Esophagus muscularis mucosa (tissue), 4 donors: ENCODE data around the gene FANCI. TPM values are rescaled to one million over a fixed set of nuclear protein-coding genes. Genes with fewer than 3 reads are reported as not detected.

Experiments used
- DNase-seq: peaks from one replicate; pipeline ENCODE4 v3.0.0-alpha.2; 2017; ENCODE audit errors: extremely low spot score
- H3K27ac ChIP-seq, 4 donors: fragments of 200-600 bp; sonication (generic); replicated peaks in 1 of 4; 1 replicate in 3 of 4; 2 replicates in 1 of 4; pipeline ENCODE4 v1.5.1; 2016 to 2019; ENCODE audit warnings: mild to moderate bottlenecking in 1 of 4
- H3K27me3 ChIP-seq, 4 donors: fragments of 200-600 bp; sonication (generic); one replicate each; pipeline versions ENCODE4 v1.5.1 to v1.6.0; 2016 to 2019
- H3K36me3 ChIP-seq, 4 donors: fragments of 200-600 bp; sonication (generic); one replicate each; pipeline ENCODE4 v1.5.1; 2016 to 2019
- H3K4me1 ChIP-seq, 4 donors: fragments of 200-600 bp; sonication (generic); one replicate each; pipeline ENCODE4 v1.5.1; 2016 to 2019
- H3K4me3 ChIP-seq, 4 donors: fragments of 200-600 bp; sonication (generic); 1 replicate in 2 of 4; 2 replicates in 2 of 4; pipeline ENCODE4 v1.5.1; 2016 to 2019; ENCODE audit warnings: mild to moderate bottlenecking in 4 of 4, moderate library complexity in 1 of 4
- H3K9me3 ChIP-seq, 4 donors: fragments of 200-600 bp; sonication (generic); 1 replicate in 3 of 4; 2 replicates in 1 of 4; pipeline ENCODE4 v1.5.1; 2016 to 2019
- CTCF ChIP-seq, 3 experiments: fragments of 200-600 bp in 2 of 3; fragments of 450-650 bp in 1 of 3; sonication (generic) in 2 of 3; IDR thresholded peaks; one replicate each; pipeline ENCODE4 v1.5.1; 2017 to 2019; ENCODE audit warnings: antibody characterized with exemption in 3 of 3, mild to moderate bottlenecking in 2 of 3, moderate library complexity in 1 of 3
- EP300 ChIP-seq: sonication (generic); formaldehyde crosslinking; IDR thresholded peaks from one replicate; pipeline ENCODE4 v1.6.1; 2017; ENCODE audit warnings: antibody characterized with exemption
- POLR2A ChIP-seq: fragments of 450-650 bp; IDR thresholded peaks from one replicate; pipeline ENCODE4 v1.6.1; 2017; ENCODE audit warnings: antibody characterized with exemption, moderate library complexity, mild to moderate bottlenecking, low read depth
- POLR2AphosphoS5 ChIP-seq, 2 donors: sonication (generic); formaldehyde crosslinking; IDR thresholded peaks; one replicate each; pipeline ENCODE4 v1.6.1; 2017; ENCODE audit warnings: antibody characterized with exemption in 2 of 2
- WGBS: methylation state at CpG from one replicate; pipeline ENCODE4 v1.1.5; 2018; 5-methylcytosine and 5-hydroxymethylcytosine counted together
- intact Hi-C: fragments of 100-400 bp; cut with DNase I; formaldehyde crosslinking; loops from one replicate; pipeline ENCODE4 v1.15.1; 2023
- total RNA-seq, 4 donors: library from RNA; depleted of rRNA; stranded (reverse); fragments of >200 nt; gene quantifications; one replicate each; pipeline versions ENCODE4 v1.1.0 to v1.2.1, GENCODE V29; 2016

FANCI gene
- total RNA-seq, 4 donors from 2014 or later = 3.5 to 10.2 (median 4.0) TPM

- Histone ChIP-seq H3K9me3 (no peaks in the 10 kb centered on the region), H3K36me3 (peaks cover 0 to 5% (median 0%) of the 10 kb centered on the region in 4 donors), H3K4me1 (no peaks in the 10 kb centered on the region), H3K27me3 (no peaks in the 10 kb centered on the region), H3K4me3 (no peak overlapping the region), H3K27ac (no peak overlapping the region)
- DNase-seq = no peak
- TF ChIP-seq POLR2A (no peak), CTCF (IDR thresholded peaks at IDR 0.05) (peak in 2 of 3 experiments; percentile 20 to 26)
- intact Hi-C loops = loop anchor here (10.0 kb wide), 1 partner anchor 95 kb away; no protein-coding TSS in a partner anchor
Measured at GRCh38 chr15:89299896-89300295, 56.1 kb downstream of the FANCI start.

GRCh38 chr15:89301304-89302089 is 57.7 kb downstream of the FANCI start:
- TF ChIP-seq EP300 (no peak), POLR2A (no peak), CTCF (IDR thresholded peaks at IDR 0.05) (no peak), POLR2AphosphoS5 (IDR thresholded peaks at IDR 0.05) (no peak)
- no peaks in the 10 kb centered on the region for H3K9me3 ChIP-seq
- no peak overlapping the region for H3K4me3 ChIP-seq
- H3K4me1 ChIP-seq = no peaks in the 10 kb centered on the region
- WGBS = 91% methylated on average over 5 of the region's 5 CpGs
- no peak for DNase-seq
- no peak overlapping the region for H3K27ac ChIP-seq
- intact Hi-C loops = loop anchor here (10.0 kb wide), 1 partner anchor 97 kb away; no protein-coding TSS in a partner anchor
- H3K36me3 ChIP-seq = peaks cover 0 to 5% (median 0%) of the 10 kb centered on the region in 4 donors
- H3K27me3 ChIP-seq = no peaks in the 10 kb centered on the region

GRCh38 chr15:89303986-89304385 is 60.2 kb downstream of the FANCI start:
- Histone ChIP-seq H3K27ac (no peak overlapping the region), H3K9me3 (no peaks in the 10 kb centered on the region), H3K4me3 (no peak overlapping the region), H3K36me3 (peaks cover 0 to 5% (median 0%) of the 10 kb centered on the region in 4 donors), H3K4me1 (no peaks in the 10 kb centered on the region), H3K27me3 (no peaks in the 10 kb centered on the region)
- intact Hi-C loops = loop anchor here (10.0 kb wide), 1 partner anchor 99 kb away; no protein-coding TSS in a partner anchor
- WGBS = 82% methylated on average over 2 of the region's 2 CpGs
- TF ChIP-seq EP300 (no peak), POLR2AphosphoS5 (IDR thresholded peaks at IDR 0.05) (no peak), CTCF (IDR thresholded peaks at IDR 0.05) (no peak), POLR2A (no peak)
- no peak for DNase-seq

GRCh38 chr15:89305395-89305794 is 61.6 kb downstream of the FANCI start:
- peaks cover 0 to 5% (median 0%) of the 10 kb centered on the region in 4 donors for H3K36me3 ChIP-seq
- no peaks in the 10 kb centered on the region for H3K4me1 ChIP-seq
- no peak for DNase-seq
- H3K4me3 ChIP-seq = no peak overlapping the region
- TF ChIP-seq CTCF (IDR thresholded peaks at IDR 0.05) (no peak), EP300 (no peak), POLR2AphosphoS5 (IDR thresholded peaks at IDR 0.05) (no peak), POLR2A (no peak)
- intact Hi-C loops = loop anchor here (10.0 kb wide), 1 partner anchor 101 kb away; no protein-coding TSS in a partner anchor
- no peaks in the 10 kb centered on the region for H3K27me3 ChIP-seq
- no peak overlapping the region for H3K27ac ChIP-seq
- WGBS = 96% methylated on average over 3 of the region's 3 CpGs
- no peaks in the 10 kb centered on the region for H3K9me3 ChIP-seq
